HK-2 (cell line): ENCODE results near the gene DKK3.
A peak's percentile ranks its signal among the peaks of the same experiment; 100 is the strongest.

Experiments
- DNase-seq: peaks from one replicate; pipeline ENCODE4 v3.0.0-alpha.2; 2018; ENCODE audit not compliant: unreplicated experiment

DKK3 gene

DNA sequence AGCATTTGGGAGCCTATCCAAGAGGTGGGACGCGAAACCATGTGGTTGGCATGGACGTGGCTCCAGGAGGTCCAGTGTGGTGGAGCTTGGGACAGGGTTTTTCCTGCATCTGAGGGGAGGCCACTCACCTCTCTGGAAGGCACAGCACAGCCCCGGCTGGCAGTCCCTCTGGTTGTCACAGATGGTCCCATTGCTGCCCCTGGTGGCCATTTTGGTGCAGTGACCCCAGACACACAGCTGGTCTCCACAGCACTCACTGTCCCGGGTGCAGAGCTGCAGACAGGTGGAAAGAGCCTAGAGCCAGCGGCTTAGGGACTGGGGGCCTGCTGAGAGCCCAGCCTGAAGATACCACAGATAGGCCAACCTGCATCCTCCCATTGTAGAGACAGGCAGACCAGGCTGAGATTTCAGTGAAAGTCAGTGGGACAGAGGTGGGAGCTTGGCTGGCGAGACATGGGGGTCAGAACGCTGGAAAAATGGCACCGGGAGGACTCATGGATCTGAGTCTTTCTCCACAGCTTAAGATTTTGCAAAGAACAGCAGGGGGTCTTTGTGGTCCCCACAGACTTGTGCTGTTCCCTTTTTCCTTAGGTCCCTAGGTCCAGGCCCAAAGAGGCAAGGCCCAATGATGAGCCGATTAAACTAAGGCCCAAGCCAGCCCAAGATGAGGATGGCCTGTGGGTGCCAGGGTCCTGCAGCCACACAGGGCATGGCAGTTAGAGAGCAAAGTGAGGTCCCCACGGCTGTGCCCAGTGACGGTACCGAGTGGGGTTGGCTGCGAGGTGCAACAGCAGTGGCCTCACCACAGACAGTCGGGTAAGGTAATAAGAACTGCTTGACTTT lies 41.4 kb downstream of the DKK3 start:
- DNase-seq, result peak; percentile 63

DNA sequence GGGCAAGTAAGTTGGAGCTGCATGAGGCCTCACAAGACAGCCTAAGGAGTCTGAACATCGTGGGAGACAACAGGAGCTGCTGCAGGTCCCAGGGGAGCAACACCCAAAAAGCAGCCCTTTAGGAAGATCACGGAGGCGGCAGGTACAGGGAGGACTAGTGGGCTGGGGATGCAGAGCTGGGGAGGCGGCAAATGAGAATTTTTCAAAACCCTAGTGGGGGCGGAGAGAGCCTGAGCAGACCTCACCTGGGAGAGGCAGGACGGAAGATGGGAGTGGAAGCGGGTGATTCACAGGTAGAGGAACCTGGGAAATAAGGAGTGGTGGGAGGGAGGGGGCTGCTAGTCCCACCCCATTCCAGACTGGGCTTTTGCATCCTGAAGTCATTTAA lies 42.1 kb downstream of the DKK3 start:
- no peak for DNase-seq

DNA sequence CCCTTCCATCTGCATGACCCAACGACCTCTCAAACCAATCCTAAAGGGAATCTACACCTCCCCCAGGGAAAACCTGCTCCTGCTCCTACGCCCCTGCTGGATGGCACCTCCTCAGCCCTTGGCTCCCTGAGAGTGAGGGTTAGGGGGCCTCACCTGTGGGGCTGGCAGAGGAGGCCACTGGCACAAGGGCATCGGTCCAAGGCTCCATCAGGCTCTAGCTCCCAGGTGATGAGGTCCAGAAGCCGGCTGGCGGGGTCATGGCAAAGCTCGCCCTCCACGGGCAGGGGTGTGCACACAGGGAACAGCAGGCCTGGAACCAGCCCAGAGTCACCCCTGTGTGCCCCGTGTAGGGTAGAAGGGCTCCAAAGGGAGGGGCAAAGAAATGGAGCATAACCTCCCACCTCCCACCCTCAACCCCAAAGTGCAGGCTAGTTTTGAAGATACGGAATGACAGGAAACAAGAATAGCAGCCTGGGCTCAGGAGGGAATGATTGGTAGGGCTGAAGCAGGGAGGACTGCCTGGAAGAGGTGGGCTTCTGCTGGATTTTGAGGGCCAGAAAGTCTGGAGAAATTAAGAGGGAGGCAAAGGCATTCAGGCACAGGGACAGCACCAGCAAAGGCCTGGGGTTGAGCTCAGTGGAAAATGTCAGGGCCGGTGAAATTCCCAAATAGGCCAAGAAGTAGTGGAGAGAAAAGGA lies 42.6 kb downstream of the DKK3 start:
- no peak for DNase-seq

DNA sequence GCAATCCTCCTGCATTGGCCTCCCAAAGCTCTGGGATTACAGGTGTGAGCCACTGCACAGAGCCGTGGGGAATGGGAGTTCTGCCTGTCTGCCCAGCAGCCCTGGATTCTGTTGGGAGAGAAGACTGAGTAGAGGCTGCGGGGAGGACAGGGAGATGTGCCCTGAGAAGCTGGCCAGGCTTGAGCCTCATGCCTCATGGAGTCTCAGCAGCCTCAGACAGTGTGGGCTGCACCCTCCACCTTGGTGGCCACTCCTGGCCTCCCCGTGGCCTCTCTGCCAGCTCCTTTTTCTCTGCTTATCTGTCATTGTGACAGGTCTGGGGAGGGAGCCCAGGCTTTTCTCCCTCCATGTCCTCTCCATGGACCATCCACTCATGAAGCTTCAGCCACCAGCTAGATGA lies 43.2 kb downstream of the DKK3 start:
- no peak for DNase-seq

DNA sequence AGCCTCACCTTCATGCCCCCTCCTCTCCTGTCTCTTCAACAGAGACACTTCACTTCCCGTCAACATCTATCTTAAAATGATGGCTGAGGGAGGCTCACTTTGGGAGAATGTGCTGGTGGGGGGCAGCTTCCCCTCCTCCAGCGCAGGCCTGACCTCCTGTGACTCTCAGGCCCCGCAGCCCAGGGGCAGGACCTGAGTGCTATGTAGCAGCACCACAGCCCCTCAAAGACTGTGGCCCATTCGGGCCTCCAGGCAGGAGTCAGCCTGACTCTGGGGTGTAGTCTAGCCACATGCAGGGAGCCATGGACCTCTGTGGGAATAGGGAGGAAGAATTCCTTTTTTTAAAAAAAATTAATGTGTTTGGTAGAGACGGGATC lies 43.7 kb downstream of the DKK3 start:
- DNase-seq, result no peak

DNA sequence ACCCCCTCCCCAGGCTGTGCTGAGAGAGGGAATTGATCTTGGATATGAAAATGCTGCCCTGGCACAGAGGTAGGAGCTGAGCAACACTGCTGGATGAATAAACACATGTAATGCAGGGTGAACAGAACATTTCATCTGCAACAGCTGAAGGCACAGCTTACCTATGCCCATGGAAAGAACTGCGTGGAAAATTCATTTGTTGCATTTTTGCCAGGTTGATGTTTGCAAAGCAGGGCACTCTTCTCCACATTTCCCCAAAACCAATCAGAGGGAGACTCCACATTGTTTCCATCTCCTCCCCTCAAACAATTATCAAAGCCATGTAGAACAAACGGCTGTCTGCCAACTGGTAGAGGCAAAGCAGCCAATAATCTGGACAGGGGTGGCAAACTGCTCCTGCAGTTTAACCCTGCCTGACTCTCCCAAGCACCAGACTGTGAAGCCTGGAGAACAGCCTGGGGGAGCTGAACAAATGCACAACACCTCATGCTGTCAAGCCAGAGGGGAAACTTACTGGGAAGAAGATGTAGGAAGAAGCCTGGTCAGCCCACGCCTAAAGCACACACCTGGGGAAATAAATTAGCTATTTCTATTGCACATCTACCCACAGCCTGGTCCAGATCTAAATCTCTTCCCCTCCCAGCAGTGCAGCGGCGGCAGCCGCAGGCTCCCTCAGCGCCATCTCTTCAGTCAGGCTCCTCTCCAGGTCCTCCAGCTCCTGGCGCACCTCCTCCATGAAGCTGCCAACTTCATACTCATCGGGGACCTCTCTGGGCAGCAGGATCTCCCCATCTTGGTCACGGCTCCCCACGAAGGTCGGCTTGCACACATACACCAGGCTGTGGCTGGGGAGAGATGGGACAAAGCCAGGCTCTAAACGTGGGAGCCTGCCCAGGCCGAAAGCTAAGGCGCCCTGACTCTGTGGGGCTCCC lies 44.3 kb downstream of the DKK3 start:
- DNase-seq, result no peak

DNA sequence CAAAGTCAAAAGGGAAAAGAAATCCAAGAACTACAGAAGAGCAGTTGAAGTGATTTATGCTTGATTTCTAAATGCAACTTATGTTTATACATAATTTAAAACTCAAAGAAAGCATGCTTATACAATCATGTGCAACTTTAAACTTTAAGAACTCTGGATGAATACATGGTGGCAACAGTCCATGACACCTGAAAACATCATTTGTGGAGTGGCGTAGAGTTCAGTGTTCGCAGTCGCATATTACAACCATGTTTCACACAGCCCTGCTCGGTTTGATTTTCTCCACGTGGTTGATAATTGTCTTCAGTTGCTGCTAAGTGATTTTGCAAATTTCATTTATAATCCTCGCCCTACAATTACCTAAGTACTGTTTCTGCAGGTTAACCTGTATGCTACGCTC lies 45.4 kb downstream of the DKK3 start:
- DNase-seq, result no peak

DNA sequence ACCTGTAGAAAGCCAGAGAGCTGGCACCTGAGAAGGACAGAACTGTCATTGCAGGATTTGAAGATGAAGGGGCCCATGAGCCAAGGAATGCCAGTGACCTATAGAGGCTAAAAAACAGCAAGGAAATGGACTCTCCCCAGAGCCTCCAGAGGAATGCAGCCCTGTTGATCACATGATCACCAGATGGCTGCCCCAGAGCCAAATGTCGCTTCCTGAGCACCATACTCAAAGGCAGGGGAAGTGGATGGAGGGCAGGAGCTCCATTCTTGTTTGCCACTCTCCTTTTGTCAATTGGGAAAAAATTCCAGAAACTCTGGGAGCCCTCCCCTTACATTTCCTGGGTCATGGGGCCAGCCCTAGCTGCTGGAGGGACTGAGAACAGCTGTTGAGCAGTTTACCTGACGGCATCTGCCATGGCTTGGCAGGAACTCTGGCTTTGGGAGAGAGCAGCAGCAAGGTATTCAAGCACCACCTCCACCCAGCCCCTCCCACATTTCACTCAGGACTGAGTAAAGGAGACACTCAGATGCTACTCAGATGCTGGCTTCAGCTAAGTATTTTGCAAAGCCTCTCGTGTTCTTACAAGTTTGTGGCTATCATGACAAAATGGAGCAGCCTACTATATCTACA lies 46.9 kb downstream of the DKK3 start:
- no peak for DNase-seq

DNA sequence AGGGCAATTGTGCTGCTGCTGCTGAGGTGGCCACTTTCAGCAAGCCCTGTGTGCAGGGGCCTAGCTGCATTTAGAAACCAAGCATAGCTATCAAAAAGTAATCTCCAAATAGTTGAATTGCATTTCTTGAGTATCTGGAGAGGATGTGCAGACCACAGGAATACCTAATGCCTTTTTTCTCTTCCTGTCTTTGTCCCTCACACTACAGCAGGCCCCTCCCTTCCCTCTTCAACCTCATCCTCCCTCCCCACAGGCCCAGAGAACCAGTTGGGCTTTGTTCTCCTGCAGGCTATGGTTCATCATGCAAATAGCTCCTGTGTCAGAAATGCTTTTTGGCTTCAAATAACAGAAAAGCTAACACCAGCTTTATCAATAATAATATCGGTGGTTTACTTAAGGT lies 47.7 kb downstream of the DKK3 start:
- DNase-seq, result no peak

DNA sequence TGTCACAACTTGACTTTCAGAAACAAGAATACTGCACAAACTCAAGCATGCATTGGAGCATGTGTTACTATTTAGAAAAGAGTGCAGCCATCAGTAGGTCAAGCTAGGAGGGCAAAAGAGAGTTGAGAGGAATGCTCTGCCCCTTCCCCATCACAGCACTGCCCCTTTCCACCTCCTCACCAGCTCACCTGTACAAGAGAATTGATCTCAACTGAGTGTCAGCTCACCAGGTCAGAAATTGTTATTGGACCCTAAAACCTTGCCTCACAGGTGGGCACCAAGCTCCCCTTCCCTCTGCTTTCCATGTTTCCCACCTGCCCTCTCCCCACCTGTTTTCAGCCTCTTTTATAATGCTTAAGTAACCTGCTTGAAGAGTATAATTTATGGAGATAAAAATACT lies 48.8 kb downstream of the DKK3 start:
- no peak for DNase-seq

DNA sequence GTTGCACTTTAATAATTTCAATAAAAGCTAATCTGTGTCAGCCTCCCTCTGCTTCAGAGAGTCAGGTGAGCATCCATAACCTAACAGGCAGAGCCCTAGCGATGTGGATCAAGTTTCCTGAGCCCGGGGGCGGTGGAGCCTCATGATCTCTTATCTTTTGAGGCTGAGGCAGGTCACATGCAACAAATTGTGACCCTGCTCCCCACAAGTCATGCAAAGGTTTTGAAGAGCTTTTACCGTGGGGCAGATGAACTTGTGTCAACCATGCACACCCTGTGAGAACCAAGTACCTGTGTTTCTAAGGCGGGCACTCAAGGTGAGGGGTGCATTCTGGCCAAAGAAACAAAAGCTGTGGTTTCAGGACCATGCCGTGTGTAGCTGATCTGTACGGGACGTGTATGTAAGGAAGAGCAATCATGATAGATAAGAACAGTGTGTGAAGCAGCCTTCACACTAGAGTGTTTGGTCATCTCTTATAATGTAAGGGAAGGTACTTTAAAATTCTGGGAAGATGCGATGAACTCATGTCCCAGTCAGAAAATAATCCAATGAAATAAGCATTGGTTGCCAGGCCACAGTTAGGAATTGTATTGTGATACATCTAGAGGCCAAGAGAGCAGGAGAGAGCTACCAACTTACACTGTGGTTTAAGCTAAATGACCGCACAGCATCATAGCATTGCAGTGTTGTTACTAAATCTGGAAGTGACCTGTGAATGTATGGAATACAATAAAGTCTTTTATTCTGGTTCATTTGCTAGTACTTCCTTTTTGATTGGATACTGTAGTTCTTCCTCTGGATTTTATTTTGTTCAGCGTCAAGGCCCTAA lies 49.8 kb downstream of the DKK3 start:
- DNase-seq, result no peak

DNA sequence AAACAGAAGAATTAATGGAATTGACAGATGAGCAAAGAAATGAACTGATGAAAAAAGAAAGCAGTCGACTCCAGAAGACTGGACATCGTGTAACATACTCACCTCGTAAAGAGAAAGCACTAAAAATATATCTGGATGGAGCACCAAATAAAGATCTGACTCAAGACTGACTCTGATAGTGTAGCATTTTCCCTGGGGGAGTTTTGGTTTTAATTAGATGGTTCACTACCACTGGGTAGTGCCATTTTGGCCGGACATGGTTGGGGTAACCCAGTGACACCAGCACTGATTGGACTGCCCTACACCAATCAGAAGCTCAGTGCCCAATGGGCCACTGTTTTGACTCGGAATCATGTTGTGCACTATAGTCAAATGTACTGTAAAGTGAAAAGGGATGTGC lies 52.4 kb downstream of the DKK3 start:
- no peak for DNase-seq

DNA sequence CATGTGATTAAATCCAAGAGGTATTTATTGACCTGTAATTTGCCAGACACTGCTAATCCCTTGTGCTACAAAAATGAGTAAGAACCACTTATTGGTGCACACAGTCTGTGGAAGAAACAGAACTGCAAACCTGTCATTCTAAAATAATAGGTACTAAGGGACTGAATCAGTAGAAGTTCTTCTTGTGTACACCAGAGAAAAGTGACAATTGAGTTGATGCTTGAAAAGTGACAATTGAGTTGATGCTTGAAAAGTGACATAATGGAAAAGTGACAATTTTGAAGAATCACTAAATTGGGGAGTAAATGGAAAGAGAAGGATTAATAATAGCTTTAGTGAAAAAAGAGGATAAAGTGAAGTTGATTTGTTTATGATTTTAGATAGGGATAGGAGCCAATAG lies 56.4 kb downstream of the DKK3 start:
- no peak for DNase-seq

DNA sequence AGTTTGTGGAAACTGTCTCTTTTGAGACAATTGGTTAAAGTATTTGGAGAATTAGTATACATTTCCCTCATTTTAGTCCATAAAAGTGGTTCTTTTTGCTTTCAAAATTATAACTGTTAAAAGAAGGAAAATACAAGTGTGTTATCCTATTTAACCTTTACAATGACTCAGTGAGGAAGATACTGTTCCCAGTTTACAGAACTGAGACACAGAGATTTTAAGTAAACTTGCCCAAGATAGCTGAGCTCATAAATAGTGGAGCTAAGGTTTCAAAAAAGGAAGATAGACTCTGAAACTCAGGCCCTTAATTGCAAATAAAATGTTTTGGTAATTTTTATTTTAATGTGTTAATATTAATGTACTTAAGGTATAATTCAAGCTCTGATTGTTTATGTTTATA lies 58.9 kb downstream of the DKK3 start:
- DNase-seq, result no peak

DNA sequence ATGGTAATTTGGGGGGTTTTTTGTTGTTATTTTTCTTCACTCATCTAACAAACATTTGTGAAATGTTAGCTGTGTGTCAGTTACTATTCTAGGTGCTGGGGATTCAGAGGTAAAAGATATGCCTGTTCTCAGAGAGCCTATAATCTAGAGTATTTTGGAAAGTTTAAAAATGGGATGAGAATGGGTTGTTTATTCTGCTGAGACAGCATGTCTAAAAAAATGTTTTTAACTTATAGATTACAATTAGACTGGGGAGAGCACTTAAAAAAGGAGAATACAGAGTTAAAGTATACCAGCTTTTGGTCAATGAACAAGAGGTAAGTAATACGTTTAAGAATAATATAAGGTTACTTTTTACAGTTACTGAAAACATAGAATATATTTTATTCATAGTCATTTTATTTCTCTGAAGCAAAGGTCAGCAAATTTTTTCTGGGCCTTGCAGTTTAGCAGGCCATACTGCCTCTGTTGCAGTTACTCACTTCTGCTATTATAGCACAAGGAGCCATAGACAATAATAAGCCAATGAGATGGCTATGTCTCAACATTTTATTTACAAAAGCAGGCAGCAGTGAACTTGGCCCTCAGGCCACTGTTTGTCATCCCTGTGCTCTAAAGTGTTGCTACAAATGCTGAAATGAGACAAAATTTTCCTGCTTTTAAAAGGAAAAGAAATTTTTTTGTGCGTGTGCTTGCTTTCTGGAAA lies 60.0 kb downstream of the DKK3 start:
- DNase-seq, result no peak

DNA sequence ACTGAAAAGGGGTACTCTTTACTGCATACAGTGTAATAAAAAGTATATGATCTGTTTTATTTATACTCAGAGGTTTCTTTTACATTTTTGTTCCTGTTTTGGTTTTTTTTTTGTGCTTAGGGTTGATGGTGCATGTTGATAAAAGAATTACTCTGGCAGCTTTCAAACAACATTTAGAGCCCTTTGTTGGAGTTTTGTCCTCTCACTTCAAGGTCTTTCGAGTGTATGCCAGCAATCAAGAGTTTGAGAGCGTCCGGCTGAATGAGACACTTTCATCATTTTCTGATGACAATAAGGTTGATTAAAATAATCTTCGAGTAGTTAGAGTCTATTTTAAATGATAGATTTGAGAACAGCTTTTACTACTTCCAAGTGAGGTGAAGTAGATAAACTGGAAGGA lies 60.6 kb downstream of the DKK3 start:
- DNase-seq, result no peak

DNA sequence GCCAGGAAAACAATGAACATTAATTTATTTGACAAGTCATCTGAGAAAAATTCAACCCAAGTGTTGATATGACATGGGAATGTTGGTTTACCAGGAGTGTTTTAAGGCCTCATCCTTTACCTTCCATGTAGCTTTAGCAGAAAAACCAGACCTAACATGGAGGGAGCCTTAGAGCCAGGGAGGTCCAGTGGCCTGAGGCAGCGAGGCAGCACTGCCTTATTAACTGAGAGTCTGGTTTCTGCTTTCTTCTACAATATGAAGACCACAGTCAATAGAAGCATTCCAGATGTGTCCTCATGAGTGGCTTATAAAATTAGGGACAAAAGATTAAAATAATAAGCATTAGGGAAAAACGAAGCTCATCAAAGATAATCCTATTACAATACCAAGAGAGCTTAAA lies 61.5 kb downstream of the DKK3 start:
- no peak for DNase-seq

DNA sequence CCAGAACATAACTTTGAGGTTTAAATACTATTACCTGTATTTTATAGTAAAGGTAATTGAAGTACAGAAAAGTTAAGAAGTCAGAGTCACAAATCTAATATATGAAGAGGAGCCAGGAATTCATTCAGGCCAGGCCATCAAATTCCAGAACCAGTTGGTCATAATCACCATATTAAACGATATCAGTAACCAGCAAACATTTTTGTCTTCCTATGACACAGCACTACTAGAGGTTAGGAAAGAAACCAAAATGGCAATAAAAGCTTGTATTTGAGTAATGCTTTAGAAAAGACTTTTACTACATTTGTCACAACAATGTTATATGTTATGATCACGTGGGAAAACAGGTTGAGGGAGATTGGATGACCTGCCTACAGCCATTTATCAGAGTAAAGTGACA lies 62.2 kb downstream of the DKK3 start:
- DNase-seq, result no peak

DNA sequence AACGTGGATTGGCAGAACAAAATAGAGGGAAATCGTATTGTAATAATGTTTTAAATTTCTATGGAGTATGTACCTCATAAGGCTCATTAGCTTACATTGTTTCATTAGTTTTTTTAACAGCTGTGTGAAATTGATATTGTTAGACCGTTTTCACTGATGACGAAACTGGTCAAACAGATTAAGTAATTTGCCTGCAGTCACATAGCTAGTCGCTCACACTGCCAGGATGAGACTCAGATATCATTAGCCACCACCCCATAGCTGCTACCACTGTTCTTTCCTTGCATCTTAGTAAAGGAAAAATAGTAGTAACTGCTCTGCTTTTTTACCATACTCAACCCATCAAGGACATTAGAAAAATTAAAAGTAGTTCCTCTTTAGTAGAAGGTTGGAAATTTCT lies 64.0 kb downstream of the DKK3 start:
- DNase-seq, result no peak

DNA sequence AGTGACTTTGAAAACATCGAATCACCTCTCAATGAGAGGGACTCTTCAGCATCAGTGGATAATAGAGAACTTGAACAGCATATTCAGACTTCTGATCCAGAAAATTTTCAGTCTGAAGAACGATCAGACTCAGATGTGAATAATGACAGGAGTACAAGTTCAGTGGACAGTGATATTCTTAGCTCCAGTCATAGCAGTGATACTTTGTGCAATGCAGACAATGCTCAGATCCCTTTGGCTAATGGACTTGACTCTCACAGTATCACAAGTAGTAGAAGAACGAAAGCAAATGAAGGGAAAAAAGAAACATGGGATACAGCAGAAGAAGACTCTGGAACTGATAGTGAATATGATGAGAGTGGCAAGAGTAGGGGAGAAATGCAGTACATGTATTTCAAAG lies 65.8 kb downstream of the DKK3 start:
- DNase-seq, result no peak

DNA sequence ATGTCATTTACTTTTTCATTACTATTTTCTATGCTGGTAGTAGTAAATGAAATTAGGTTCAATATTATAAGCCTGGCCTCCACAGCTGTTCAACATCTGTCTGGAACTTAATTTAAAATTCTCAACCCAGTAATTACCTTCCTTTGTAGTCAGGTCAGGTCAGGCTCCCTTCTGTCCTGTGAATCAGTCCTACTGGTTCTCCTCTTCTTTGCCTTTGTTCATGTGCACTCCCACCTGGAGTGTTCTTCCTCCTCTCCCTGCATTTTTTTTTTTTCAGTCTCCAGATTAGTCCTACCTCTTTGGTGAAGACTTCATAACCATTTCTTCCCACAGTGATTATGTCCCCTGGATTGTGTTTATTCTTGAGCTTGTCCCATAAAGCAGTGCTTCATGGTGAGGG lies 67.9 kb downstream of the DKK3 start:
- no peak for DNase-seq
